Measurements from ENCODE around the gene OAS3. TPM values are rescaled to one million over a fixed set of nuclear protein-coding genes. Genes with fewer than 3 reads are reported as not detected.

The OAS3 gene
- total RNA-seq, 2 donors from 2014 or later = 0.64 to 0.84 TPM

GRCh38 chr12:112967306-112967705 is 29.0 kb downstream of the OAS3 start:
- no peaks in the 10 kb centered on the region for H3K36me3 ChIP-seq (ENCODE audit: control insufficient read depth, insufficient read depth, low read length)
- H3K36me3 Mint-ChIP-seq (ENCODE audit: low read depth) = no peaks in the 10 kb centered on the region
- H3K27ac Mint-ChIP-seq = no peak overlapping the region
- H3K4me1 ChIP-seq (ENCODE audit: control insufficient read depth, insufficient read depth, low read length) = no peaks in the 10 kb centered on the region
- H3K27me3 ChIP-seq (ENCODE audit: control insufficient read depth, insufficient read depth, low read length, poor library complexity, severe bottlenecking) = peaks cover 4% of the 10 kb centered on the region
- no peak overlapping the region for H3K4me3 ChIP-seq (ENCODE audit: low read length)
- peaks cover 7% of the 10 kb centered on the region for H3K27me3 Mint-ChIP-seq (ENCODE audit: insufficient read depth)
- DNase-seq = peak; percentile 34
- 96 to 97% methylated on average over 5 to 9 of the region's 9 CpGs for WGBS, 2 experiments (ENCODE audit: insufficient coverage in 1 of 2, insufficient read length in 1 of 2)
- no peak overlapping the region for H3K27ac ChIP-seq (ENCODE audit: low read depth, low read length)
- H3K9ac ChIP-seq (ENCODE audit: extremely low read depth, low read length, poor library complexity, severe bottlenecking) = no peak overlapping the region
- no peak for TF ChIP-seq CTCF (conservative IDR thresholded peaks at IDR 0.05)
- H3K9me3 ChIP-seq (ENCODE audit: control insufficient read depth, low read length) = no peaks in the 10 kb centered on the region
- no peaks in the 10 kb centered on the region for H3K9me3 Mint-ChIP-seq
- H3K4me1 Mint-ChIP-seq = no peaks in the 10 kb centered on the region
- no peak overlapping the region for H3K4me3 Mint-ChIP-seq

- no peaks in the 10 kb centered on the region for H3K4me1 Mint-ChIP-seq
- no peak overlapping the region for H3K27ac ChIP-seq (ENCODE audit: low read depth, low read length)
- no peak overlapping the region for H3K4me3 ChIP-seq (ENCODE audit: low read length)
- H3K27me3 Mint-ChIP-seq (ENCODE audit: insufficient read depth) = peaks cover 3% of the 10 kb centered on the region
- no peaks in the 10 kb centered on the region for H3K9me3 Mint-ChIP-seq
- no peaks in the 10 kb centered on the region for H3K9me3 ChIP-seq (ENCODE audit: control insufficient read depth, low read length)
- peaks cover 4% of the 10 kb centered on the region for H3K27me3 ChIP-seq (ENCODE audit: control insufficient read depth, insufficient read depth, low read length, poor library complexity, severe bottlenecking)
- no peaks in the 10 kb centered on the region for H3K4me1 ChIP-seq (ENCODE audit: control insufficient read depth, insufficient read depth, low read length)
- no peak overlapping the region for H3K27ac Mint-ChIP-seq
- peak; percentile 29 for DNase-seq
- 92 to 96% methylated on average over 4 to 7 of the region's 7 CpGs for WGBS, 2 experiments (ENCODE audit: insufficient coverage in 1 of 2, insufficient read length in 1 of 2)
- H3K4me3 Mint-ChIP-seq = no peak overlapping the region
- no peak overlapping the region for H3K9ac ChIP-seq (ENCODE audit: extremely low read depth, low read length, poor library complexity, severe bottlenecking)
- no peaks in the 10 kb centered on the region for H3K36me3 Mint-ChIP-seq (ENCODE audit: low read depth)
- H3K36me3 ChIP-seq (ENCODE audit: control insufficient read depth, insufficient read depth, low read length) = no peaks in the 10 kb centered on the region
- no peak for TF ChIP-seq CTCF (conservative IDR thresholded peaks at IDR 0.05)
These were observed 29.6 kb downstream of the OAS3 start for GRCh38 chr12:112967858-112968257.

GRCh38 chr12:112969547-112970306 is 31.5 kb downstream of the OAS3 start:
- DNase-seq = peak; percentile 27
- peaks cover 3% of the 10 kb centered on the region for H3K27me3 Mint-ChIP-seq (ENCODE audit: insufficient read depth)
- H3K36me3 Mint-ChIP-seq (ENCODE audit: low read depth) = no peaks in the 10 kb centered on the region
- TF ChIP-seq CTCF (conservative IDR thresholded peaks at IDR 0.05) = no peak
- 89 to 100% methylated on average over 5 to 7 of the region's 8 CpGs for WGBS, 2 experiments (ENCODE audit: insufficient coverage in 1 of 2, insufficient read length in 1 of 2)
- Histone ChIP-seq H3K9ac (ENCODE audit: extremely low read depth, low read length, poor library complexity, severe bottlenecking) (no peak overlapping the region), H3K4me1 (ENCODE audit: control insufficient read depth, insufficient read depth, low read length) (no peaks in the 10 kb centered on the region), H3K9me3 (ENCODE audit: control insufficient read depth, low read length) (no peaks in the 10 kb centered on the region), H3K27me3 (ENCODE audit: control insufficient read depth, insufficient read depth, low read length, poor library complexity, severe bottlenecking) (peaks cover 4% of the 10 kb centered on the region), H3K4me3 (ENCODE audit: low read length) (no peak overlapping the region), H3K36me3 (ENCODE audit: control insufficient read depth, insufficient read depth, low read length) (no peaks in the 10 kb centered on the region), H3K27ac (ENCODE audit: low read depth, low read length) (no peak overlapping the region)
- H3K27ac Mint-ChIP-seq = no peak overlapping the region
- no peak overlapping the region for H3K4me3 Mint-ChIP-seq
- H3K4me1 Mint-ChIP-seq = no peaks in the 10 kb centered on the region
- no peaks in the 10 kb centered on the region for H3K9me3 Mint-ChIP-seq

All from endodermal cell (in vitro differentiated cells).